Pons (tissue), 1 donor: Measurements from ENCODE around the gene CNTNAP5.

ENCODE experiments used
- DNase-seq: peaks from one replicate; pipeline ENCODE4 v3.0.0-alpha.2; 2016; ENCODE audit warnings: low spot score

The CNTNAP5 gene

DNA sequence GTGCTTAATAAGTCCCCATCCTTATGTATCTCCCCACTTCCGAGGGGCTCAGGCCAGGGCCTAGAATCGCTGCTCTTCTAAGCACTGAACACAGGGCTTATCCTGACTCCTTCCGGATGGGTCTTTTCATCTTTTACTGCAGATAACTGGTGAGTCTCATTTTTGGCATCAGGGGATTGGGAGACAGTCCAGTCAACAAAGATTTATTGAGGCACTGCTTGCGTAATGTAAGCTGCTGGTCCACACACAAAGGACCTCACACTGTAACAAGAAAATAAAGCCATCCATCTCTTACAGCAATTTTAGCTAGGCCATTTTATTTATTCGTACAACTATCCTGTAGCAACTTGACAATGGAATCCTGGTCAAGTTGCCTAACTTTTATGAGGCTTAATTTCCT is 600.5 kb downstream of the CNTNAP5 start:
- DNase-seq: no peak

DNA sequence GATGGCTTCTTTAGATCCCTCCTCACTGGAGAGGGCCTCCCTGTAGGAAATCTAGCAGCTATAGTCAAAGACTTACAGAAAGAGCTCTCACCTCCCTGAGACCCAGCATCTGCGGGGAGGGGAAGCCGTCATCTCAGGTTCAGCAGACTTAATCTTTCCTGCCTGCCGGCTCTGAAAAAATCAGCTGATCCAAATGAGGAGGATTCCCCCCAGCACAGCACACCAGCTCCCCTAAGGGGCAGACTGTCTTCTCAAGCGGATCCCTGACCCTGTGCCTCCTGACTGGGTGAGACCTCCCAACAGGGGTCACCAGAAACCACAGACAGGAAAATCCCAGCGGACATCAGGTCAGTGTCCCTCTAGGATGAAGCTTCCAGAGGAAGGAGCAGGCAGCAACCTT is 601.9 kb downstream of the CNTNAP5 start:
- no peak for DNase-seq

DNA sequence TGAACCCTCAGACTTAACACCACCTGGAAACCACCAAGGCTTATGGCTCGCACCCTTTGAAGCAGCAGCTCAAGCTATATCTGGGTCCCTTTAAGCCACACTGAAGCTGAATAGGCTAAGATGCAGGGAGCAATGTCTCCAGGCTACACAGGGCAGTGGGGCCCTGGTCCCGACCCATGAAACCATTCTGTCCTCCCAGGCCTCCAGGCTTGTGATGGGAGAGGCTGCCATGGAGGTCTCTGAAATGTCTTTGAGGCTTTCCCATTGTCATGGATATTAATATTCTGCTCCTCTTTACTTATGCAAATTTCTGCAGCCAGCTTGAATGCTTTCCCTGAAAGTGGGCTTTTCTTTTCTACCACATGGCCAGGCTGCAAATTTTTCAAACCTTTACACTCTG is 608.7 kb downstream of the CNTNAP5 start:
- no peak for DNase-seq

DNA sequence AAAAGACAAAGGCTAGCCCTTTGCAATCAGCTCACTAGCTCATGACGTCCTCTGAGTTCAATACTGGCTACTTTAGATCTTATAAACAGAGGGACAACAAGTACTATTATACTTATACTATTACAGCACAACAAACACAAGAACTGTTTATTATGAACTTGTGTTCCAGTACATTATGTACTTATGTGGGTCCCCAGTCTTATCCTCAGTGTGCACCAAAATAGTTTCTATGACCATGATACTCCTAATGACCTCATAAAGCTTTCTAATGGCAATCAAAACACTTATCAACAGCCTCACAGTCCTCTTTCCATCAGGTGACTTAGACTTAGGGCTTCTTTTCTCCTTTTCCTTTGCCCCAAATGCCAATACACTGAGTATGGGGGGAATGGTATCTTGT is 614.4 kb downstream of the CNTNAP5 start:
- DNase-seq: no peak

DNA sequence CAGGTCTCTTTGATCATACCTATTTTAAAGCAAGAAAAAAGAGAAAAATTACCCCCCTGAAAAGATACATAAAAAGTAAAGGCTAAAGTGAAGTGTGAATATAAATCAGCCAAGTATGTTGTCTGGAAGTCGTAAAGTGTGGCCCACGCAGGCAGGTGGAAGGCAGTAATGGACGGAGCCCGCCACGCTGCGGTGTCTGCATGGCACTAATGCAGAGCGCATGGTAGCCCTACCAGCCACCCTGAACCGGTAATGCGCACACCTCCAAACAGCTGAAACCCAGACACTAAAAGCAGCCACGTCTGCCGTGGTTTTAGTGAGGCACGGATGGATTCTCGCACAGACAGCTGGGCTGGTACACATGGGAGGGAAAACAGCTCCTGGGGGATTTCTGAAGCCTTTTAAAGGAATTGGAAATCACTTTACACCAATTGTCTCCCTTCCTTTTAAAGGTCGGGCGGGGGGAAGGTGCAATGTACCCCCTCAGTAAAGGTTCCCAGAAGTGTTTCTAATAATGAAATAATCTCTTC is 615.2 kb downstream of the CNTNAP5 start:
- no peak for DNase-seq

DNA sequence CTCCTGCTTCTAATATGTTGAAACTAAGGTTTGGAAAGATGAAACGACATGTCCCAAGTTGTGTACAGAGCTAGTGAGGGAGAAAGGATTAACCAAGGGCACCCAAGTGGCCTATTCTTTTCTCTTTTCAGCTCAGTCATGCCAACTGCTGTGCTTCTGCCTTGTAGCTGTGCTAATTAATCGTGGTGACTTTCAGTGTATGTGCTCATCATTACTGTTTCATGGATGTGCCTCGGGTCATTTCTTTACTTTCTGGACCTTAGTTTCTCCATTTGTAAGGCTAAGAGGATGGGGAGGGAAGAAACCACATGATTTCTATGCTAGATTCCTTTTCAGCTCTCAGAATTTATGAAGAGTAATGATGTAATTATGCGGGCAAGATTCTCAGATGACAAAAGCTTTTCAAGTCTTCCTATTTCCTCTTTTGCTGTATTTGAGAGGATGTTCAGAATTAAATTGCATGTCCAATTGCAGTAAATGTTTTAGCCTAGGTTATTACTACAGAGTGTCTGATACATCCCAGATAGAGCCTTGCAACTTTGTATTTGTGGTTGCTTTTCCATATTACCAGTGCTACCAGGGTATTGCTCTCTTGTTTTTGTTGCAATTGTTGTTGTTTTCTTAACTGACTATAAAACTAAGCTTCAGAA is 621.2 kb downstream of the CNTNAP5 start:
- no peak for DNase-seq

DNA sequence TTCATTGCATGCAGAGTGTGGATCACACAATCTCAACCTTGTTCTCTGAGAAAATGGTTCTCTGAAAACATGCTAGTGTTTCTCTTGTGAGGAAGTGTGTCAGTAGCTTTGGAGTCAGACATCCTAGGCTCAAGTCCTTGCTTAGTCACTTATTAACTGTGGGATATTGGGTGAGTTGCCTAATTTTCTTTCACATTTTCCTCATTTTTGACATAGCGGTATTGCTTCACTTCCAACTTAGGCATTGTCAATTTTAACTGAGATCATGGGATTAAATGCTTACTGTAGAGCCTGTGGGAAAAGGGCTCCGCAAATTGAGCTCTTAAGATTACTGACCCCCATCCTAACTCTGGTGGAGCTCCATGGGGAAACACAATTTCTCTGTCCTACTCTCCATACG is 622.2 kb downstream of the CNTNAP5 start:
- no peak for DNase-seq

DNA sequence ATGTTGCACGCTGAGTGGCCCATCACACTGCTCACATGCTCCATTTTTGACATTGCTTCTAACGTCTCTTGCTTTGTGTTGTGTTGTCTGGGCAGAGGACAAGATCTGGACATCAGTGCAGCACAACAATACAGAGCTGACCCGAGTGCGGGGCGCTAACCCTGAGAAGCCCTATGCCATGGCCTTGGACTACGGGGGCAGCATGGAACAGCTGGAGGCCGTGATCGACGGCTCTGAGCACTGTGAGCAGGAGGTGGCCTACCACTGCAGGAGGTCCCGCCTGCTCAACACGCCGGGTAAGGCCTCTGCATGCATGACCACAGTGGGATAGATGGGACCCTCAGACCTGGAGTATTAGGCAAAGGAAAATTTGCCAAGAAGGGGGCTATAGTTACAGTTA is 622.6 kb downstream of the CNTNAP5 start:
- DNase-seq: no peak

DNA sequence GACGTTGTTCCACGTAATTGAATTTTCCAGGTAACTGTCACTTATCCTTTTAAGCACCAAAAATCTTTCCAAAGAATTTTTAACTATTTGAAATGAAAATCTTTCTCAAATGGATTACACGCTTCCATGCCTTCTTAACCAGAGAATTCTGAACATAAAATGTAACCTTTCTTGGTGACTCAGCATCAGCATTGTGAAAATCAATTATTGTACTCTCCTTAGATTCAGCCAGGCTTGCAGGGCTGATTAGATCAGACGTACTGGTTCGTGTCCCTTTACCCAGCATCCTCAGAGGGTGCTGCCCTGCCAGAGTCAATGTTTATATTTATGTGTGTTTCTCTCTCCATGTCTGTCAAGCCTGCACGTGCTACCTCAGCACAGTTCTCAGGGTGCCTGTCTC is 623.9 kb downstream of the CNTNAP5 start:
- no peak for DNase-seq

DNA sequence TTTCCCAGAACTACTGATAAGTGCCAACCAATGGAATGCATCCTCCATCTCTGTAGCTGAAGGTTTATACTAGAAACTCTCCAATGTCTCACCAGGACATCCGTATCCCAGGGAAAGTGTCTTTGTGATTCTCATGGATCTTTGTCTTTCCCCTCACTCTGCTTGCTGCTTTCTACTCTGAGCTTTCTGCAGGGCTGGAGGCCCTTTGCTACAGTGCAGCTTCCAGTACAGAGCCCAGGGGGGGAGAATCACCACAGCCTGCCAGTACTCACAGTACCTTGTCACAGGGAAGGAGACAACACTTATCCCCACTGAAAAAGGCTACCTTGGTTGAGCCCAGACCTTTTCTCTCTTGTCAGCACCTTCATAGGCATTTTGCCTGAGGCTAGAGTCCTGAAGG is 627.0 kb downstream of the CNTNAP5 start:
- DNase-seq: no peak

DNA sequence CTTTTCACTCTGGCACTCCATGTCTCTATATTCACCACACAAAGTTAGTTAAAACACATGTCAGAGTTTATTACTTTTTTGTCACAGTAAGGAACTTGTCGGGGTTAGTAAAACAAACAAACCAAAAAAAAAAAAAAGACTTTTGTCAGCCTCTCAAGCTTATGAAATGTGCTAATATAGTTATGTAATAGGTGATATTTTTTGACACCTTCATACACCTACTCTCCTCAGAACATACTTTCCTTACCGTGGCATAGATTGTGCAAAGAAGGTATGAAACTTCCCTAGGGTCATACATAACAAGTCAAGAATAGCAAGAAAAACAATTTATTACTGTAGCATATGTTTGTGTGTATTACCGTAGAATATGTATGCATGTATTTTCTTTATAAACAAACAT is 633.3 kb downstream of the CNTNAP5 start:
- no peak for DNase-seq

DNA sequence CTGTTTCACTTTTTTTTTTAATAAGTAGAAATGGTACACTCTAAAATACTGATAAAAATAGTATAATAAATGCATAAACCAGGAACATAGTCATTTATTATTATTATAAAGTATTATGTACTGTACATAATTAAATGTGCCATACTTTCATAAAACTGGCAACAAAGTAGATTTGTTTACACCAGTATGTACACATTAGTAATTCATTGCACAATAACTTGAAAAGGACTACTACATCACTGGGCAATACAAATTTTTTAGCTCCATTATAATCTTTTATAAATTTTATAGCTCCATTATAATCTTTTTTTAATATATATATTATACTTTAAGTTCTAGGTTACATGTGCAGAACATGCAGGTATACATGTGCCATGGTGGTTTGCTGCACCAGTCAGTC is 636.5 kb downstream of the CNTNAP5 start:
- no peak for DNase-seq

DNA sequence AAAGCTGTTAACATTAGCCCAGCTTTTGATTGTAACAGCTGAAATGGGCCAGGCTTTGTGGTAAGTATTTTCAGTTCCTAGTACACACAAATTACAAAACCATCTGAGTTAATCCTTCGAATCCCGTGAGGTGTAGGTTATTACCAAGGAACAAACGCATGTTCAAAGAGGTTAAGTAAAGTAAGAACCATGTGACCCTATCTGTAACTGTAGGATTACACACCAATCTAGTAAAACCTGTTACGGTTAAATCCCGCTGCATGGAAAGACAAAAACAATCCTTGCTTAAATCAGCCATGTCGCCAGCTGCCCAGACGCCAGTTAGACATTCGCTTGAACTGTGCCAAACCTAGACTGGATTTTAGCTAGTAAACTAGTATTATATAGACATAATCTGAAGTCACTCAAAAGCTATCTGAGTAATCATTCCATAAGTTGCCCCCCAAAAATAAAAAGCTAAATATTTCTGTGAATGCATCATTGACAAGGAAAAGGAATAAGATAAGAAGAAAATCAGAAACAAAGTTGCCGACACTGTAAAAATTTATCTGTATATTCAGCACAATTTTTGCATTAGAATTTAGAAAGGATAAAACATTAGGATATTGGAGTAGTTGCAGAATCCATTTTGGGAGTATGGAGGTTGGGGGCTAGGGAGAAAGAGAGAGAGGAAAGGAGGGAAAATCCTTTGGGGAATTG is 638.0 kb downstream of the CNTNAP5 start:
- no peak for DNase-seq

DNA sequence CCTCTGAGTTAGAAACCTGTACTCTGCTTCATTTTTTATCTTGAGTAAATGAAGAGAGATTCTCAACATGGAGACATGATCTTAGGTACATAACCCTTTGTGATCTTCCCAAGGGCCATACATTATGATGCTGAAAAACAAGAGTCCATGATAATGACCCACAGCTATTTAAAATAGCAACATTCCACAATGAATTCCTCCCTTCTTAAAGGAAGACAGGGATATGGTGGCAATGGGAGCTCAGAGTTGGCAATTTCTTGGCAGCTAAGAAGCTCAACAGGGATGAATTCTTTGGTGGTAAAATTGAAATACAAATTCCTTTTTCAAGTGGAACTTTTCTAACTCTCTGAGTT is 638.5 kb downstream of the CNTNAP5 start:
- no peak for DNase-seq

DNA sequence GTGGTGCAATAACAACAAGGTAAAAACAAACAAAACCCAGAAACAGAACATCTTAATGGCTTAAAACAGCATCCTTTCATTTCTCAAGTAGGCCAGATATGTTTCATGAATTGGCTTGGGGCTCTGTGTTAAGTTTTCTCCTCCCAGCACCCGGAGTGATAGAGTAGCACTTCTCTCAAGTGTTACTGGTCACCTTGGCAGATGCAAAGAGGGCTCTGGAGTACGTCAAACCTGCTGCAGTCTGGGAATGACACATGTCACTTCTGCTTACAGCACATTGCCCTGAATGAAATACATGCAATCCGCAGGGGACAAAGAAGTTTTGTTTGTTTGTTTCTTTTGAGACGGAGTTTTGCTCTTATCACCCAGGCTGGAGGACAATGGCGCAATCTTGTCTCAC is 639.3 kb downstream of the CNTNAP5 start:
- no peak for DNase-seq

DNA sequence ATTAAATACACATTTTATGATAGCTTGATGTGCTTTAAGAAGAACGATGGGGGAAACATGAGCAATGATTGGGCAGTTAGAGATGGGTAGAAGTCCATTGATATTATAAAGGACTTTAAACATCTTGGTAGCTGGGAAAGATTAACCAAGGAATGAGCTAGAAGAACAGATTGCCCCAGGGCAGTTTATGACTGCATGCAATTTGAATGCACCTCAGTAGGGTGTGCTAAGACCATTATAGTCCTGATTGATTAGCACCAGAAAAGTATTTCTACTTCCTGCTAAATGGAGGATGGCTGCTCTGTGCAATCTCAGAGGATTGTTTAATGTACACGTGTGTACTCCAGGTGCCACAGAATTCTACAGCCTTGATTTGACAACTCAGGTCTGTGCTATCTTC is 641.9 kb downstream of the CNTNAP5 start:
- DNase-seq: no peak

DNA sequence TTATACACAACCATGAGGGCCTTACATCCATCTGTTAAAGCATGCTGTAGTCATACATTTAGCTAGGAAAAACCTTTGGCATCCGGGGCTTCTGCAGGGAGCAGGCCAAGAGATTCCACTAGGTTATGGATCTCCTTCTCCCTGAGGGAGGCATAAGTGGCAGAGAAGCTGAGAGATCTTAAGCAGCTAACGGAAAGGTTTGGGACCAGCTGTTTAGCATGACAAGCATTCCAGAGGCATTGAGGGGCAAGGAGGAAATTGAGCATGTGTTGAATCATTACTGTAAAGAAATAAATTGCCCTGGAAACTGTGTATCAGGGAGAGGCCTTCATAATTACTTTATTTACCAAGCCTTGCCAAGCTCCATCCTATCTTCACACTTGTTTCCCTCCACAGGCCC is 643.1 kb downstream of the CNTNAP5 start:
- DNase-seq: no peak

DNA sequence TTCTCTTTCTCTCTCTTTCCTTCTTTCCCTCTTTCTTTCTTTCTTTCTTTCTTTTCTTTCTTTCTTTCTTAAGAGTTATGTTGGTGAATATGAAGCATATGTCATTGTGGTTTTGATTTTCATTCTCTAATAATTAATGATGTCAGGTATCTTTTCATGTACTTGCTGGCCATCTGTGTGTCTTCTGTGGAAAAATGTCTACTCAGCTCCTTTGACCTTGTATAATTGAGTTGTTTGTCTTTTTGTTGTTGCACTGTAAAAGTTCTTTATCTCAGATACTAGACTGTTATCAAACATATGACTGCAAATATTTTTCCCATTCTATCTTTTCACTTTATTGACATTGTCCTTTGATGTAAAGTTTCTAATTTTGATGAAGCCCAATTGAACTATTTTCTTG is 645.1 kb downstream of the CNTNAP5 start:
- DNase-seq: no peak

DNA sequence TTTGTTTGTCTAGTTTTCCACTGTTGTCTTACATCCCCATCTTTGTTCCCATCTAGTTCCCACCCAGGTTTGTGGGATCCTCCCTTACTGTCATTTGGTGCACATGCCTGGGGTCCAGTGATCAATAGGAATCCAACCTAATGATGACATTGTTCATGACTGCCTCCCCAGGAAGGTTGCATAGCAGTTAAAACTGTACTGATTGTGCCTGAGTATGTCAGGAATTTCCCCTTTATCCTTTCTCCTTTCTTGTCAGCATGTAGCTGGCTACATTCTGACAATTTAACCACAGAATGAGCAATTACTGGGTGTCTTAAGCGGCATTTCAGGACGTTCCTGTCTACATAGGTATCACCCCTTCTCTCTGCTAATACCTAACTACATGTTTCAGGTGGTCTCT is 653.0 kb downstream of the CNTNAP5 start:
- DNase-seq: no peak

DNA sequence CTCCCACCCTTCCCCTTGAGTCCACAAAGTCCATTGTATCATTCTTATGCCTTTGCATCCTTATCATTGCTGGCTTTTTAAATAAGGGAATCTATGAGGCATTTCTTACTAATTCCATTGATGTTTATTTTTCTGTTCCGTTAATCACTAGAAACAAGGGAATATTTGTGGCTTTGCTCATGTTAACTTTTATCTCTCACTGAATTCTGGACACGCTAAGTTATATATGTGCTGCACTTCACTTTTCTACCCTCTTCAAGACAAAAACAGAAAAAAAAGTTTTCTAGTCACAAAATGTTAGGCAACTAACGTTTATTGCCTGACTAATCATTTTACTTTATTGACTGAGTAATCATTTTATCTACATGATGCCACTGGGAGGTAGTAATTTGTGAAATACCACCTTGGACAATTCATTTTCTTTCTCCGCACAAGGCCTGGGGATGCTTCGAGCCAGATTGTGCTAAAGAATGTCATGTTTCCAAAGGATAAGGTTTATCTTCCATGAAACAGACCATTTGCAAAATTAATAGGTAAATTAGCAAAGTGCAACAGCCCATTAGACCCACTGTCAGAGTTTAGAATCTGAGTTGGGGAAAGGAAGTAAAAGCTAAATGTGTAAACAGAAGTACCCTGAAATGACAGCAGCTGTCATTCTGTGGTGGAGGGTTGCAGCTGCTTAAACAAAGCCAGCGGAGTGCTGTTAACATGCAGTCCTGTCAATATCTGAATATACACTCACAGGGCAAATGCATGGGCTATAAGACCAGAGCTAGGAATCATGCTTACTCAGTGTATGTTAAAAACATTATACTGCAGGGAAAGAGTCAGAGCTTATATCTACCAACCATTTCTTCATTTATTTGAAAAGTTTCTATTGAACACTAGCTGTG is 658.7 kb downstream of the CNTNAP5 start:
- no peak for DNase-seq

DNA sequence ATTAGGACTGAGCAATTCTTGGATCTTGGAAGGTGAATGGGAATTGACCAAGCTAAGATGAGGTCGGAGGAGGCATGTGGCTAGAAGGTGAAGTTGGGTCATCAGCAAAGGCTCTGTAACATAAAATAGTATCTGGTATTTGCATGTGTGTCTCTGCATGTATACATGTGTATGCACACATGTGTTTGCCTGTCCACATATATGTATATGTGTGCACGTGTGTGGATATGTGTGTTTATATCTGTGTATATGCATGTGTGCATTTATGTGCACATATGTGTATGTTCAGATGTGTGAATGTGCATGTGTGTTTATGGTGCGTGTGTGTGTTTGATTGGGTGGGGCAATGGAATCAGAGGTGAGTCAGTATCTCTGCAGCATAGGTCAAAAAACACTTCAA is 664.3 kb downstream of the CNTNAP5 start:
- no peak for DNase-seq

DNA sequence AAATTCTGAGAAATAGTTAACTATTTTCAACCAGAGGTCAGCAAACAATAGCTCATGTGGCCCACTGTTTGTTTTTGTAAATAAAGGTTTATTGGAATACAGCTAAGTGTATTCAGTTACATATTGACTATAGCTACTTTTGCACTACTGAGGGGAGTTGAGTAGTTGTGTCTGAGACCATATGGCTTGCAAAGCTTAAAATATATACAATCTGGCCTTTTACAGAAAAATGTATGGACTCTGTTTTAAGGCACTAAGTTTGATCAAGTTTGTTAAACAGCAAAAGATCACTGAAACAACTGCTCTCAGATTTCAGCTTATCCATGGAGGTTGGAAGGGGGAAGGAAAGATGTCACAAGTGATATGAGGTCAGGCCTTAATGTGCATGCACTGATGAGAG is 667.1 kb downstream of the CNTNAP5 start:
- no peak for DNase-seq

DNA sequence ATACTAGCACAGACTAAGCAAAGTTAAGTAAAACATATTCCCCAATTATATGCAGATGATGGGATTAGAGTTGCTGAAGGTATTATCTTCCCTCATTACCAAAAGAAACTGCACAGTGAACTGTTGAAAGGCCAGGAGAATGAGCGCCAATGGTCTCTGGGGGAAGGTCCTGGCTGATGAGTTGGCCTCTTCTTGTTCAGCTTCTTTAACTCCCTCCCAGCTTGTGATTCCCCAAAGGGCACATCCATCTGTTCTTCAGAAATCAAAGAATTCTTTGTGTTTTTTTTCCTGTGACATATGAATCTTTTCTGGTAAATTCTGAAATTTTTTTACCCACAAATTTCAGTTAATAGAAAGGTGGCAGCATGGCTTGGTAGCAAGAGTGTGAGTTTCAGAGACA is 667.6 kb downstream of the CNTNAP5 start:
- DNase-seq: no peak
